Measurements from ENCODE around the gene ARFGEF3.

Gene ARFGEF3

GRCh38 chr6:138162111-138162954 is 594 bp downstream of the ARFGEF3 start:
- DNase-seq (ENCODE audit: low spot score), result peak; percentile 49

- no peak for DNase-seq (ENCODE audit: low spot score)
These were observed 1.3 kb downstream of the ARFGEF3 start for GRCh38 chr6:138162955-138163575.

GRCh38 chr6:138175596-138175995 is 13.9 kb downstream of the ARFGEF3 start:
- DNase-seq (ENCODE audit: low spot score), result no peak

GRCh38 chr6:138176652-138177232 is 15.0 kb downstream of the ARFGEF3 start:
- DNase-seq (ENCODE audit: low spot score), result no peak

- DNase-seq (ENCODE audit: low spot score), result no peak
These were observed 21.4 kb downstream of the ARFGEF3 start for GRCh38 chr6:138182939-138183789.

GRCh38 chr6:138183790-138184134 is 22.0 kb downstream of the ARFGEF3 start:
- DNase-seq (ENCODE audit: low spot score), result no peak

- no peak for DNase-seq (ENCODE audit: low spot score)
These were observed 22.5 kb downstream of the ARFGEF3 start for GRCh38 chr6:138184230-138184629.

- DNase-seq (ENCODE audit: low spot score), result no peak
These were observed 25.4 kb downstream of the ARFGEF3 start for GRCh38 chr6:138187156-138187555.

- no peak for DNase-seq (ENCODE audit: low spot score)
These were observed 26.7 kb downstream of the ARFGEF3 start for GRCh38 chr6:138188278-138188941.

- DNase-seq (ENCODE audit: low spot score), result no peak
These were observed 32.5 kb downstream of the ARFGEF3 start for GRCh38 chr6:138194287-138194686.

- no peak for DNase-seq (ENCODE audit: low spot score)
These were observed 34.5 kb downstream of the ARFGEF3 start for GRCh38 chr6:138196122-138196738.

GRCh38 chr6:138197570-138197969 is 35.8 kb downstream of the ARFGEF3 start:
- DNase-seq (ENCODE audit: low spot score), result no peak

- no peak for DNase-seq (ENCODE audit: low spot score)
These were observed 36.8 kb downstream of the ARFGEF3 start for GRCh38 chr6:138198430-138199091.

- DNase-seq (ENCODE audit: low spot score), result no peak
These were observed 40.1 kb downstream of the ARFGEF3 start for GRCh38 chr6:138201836-138202235.

GRCh38 chr6:138203315-138203714 is 41.6 kb downstream of the ARFGEF3 start:
- DNase-seq (ENCODE audit: low spot score), result no peak

- DNase-seq (ENCODE audit: low spot score), result no peak
These were observed 42.6 kb downstream of the ARFGEF3 start for GRCh38 chr6:138204303-138204702.

GRCh38 chr6:138204792-138205384 is 43.1 kb downstream of the ARFGEF3 start:
- no peak for DNase-seq (ENCODE audit: low spot score)

- DNase-seq (ENCODE audit: low spot score), result no peak
These were observed 43.8 kb downstream of the ARFGEF3 start for GRCh38 chr6:138205437-138206094.

- DNase-seq (ENCODE audit: low spot score), result no peak
These were observed 45.1 kb downstream of the ARFGEF3 start for GRCh38 chr6:138206862-138207261.

GRCh38 chr6:138211048-138211581 is 49.4 kb downstream of the ARFGEF3 start:
- DNase-seq (ENCODE audit: low spot score), result no peak
